Measurements from ENCODE around the gene NNMT. TPM values are rescaled to one million over a fixed set of nuclear protein-coding genes. Genes with fewer than 3 reads are reported as not detected.

NNMT gene
- total RNA-seq, 1 donor from 2014 or later = 394 TPM

- Histone ChIP-seq H3K9ac (ENCODE audit: low read length) (no peak overlapping the region), H3K36me3 (ENCODE audit: insufficient read depth, low read length) (no peaks in the 10 kb centered on the region), H3K9me3 (ENCODE audit: insufficient read depth, low read depth, low read length) (peaks cover 3% of the 10 kb centered on the region), H3K4me2 (ENCODE audit: low read length) (no peak overlapping the region), H4K20me1 (ENCODE audit: insufficient read depth, low read length) (no peaks in the 10 kb centered on the region), H3K27me3 (ENCODE audit: insufficient read depth, low read length) (no peaks in the 10 kb centered on the region), H3K27ac (ENCODE audit: low read depth, low read length) (no peak overlapping the region), H3K4me1 (ENCODE audit: insufficient read depth, low read length) (no peaks in the 10 kb centered on the region), H3K79me2 (ENCODE audit: insufficient read depth, low read length) (no peaks in the 10 kb centered on the region), H2AFZ (ENCODE audit: low read depth, low read length) (no peak overlapping the region), H3K4me3 (ENCODE audit: insufficient read depth, low read depth, low read length) (no peak overlapping the region)
- FAIRE-seq = no peak
- Mint-ChIP-seq H3K4me3 (ENCODE audit: unreplicated experiment) (no peak overlapping the region), H3K27me3 (ENCODE audit: low read depth, unreplicated experiment) (no peaks in the 10 kb centered on the region), H3K27ac (ENCODE audit: unreplicated experiment) (no peak overlapping the region), H3K4me1 (ENCODE audit: low read depth, unreplicated experiment) (no peaks in the 10 kb centered on the region), H3K9me3 (ENCODE audit: unreplicated experiment) (no peaks in the 10 kb centered on the region), H3K36me3 (ENCODE audit: low read depth, unreplicated experiment) (no peaks in the 10 kb centered on the region)
- DNase-seq (ENCODE audit: low read depth) = no peak
- TF ChIP-seq EZH2 (IDR thresholded peaks at IDR 0.05; ENCODE audit: insufficient read depth, low read length) (no peak), CTCF (IDR thresholded peaks at IDR 0.05; ENCODE audit: insufficient read depth, low read depth, low read length) (no peak)
Measured at GRCh38 chr11:114344494-114344893, 48.3 kb downstream of the NNMT start.

GRCh38 chr11:114345575-114346222 is 49.5 kb downstream of the NNMT start:
- Mint-ChIP-seq H3K9me3 (ENCODE audit: unreplicated experiment) (no peaks in the 10 kb centered on the region), H3K27ac (ENCODE audit: unreplicated experiment) (no peak overlapping the region), H3K4me1 (ENCODE audit: low read depth, unreplicated experiment) (no peaks in the 10 kb centered on the region), H3K27me3 (ENCODE audit: low read depth, unreplicated experiment) (no peaks in the 10 kb centered on the region), H3K36me3 (ENCODE audit: low read depth, unreplicated experiment) (no peaks in the 10 kb centered on the region), H3K4me3 (ENCODE audit: unreplicated experiment) (no peak overlapping the region)
- Histone ChIP-seq H3K4me3 (ENCODE audit: insufficient read depth, low read depth, low read length) (no peak overlapping the region), H3K27ac (ENCODE audit: low read depth, low read length) (no peak overlapping the region), H3K4me1 (ENCODE audit: insufficient read depth, low read length) (no peaks in the 10 kb centered on the region), H3K79me2 (ENCODE audit: insufficient read depth, low read length) (no peaks in the 10 kb centered on the region), H3K9ac (ENCODE audit: low read length) (no peak overlapping the region), H4K20me1 (ENCODE audit: insufficient read depth, low read length) (no peaks in the 10 kb centered on the region), H2AFZ (ENCODE audit: low read depth, low read length) (no peak overlapping the region), H3K36me3 (ENCODE audit: insufficient read depth, low read length) (no peaks in the 10 kb centered on the region), H3K9me3 (ENCODE audit: insufficient read depth, low read depth, low read length) (peaks cover 3% of the 10 kb centered on the region), H3K27me3 (ENCODE audit: insufficient read depth, low read length) (no peaks in the 10 kb centered on the region), H3K4me2 (ENCODE audit: low read length) (no peak overlapping the region)
- FAIRE-seq = no peak
- no peak for TF ChIP-seq EZH2 (IDR thresholded peaks at IDR 0.05; ENCODE audit: insufficient read depth, low read length)
- no peak for TF ChIP-seq CTCF (IDR thresholded peaks at IDR 0.05; ENCODE audit: insufficient read depth, low read depth, low read length)
- no peak for DNase-seq (ENCODE audit: low read depth)

GRCh38 chr11:114346709-114347141 is 50.5 kb downstream of the NNMT start:
- no peaks in the 10 kb centered on the region for H3K27me3 Mint-ChIP-seq (ENCODE audit: low read depth, unreplicated experiment)
- FAIRE-seq = no peak

More at GRCh38 chr11:114346709-114347141, 50.5 kb downstream of the NNMT start:
- H3K27ac Mint-ChIP-seq (ENCODE audit: unreplicated experiment) = no peak overlapping the region
- H3K9me3 Mint-ChIP-seq (ENCODE audit: unreplicated experiment) = no peaks in the 10 kb centered on the region
- H3K79me2 ChIP-seq (ENCODE audit: insufficient read depth, low read length) = no peaks in the 10 kb centered on the region
- H3K4me1 Mint-ChIP-seq (ENCODE audit: low read depth, unreplicated experiment) = no peaks in the 10 kb centered on the region
- H3K9me3 ChIP-seq (ENCODE audit: insufficient read depth, low read depth, low read length) = peaks cover 3% of the 10 kb centered on the region
- DNase-seq (ENCODE audit: low read depth) = no peak
- no peak overlapping the region for H3K27ac ChIP-seq (ENCODE audit: low read depth, low read length)
- no peak overlapping the region for H3K4me3 ChIP-seq (ENCODE audit: insufficient read depth, low read depth, low read length)
- no peak overlapping the region for H3K9ac ChIP-seq (ENCODE audit: low read length)
- no peaks in the 10 kb centered on the region for H4K20me1 ChIP-seq (ENCODE audit: insufficient read depth, low read length)
- H3K4me1 ChIP-seq (ENCODE audit: insufficient read depth, low read length) = no peaks in the 10 kb centered on the region
- no peak for TF ChIP-seq CTCF (IDR thresholded peaks at IDR 0.05; ENCODE audit: insufficient read depth, low read depth, low read length)
- no peak for TF ChIP-seq EZH2 (IDR thresholded peaks at IDR 0.05; ENCODE audit: insufficient read depth, low read length)
- no peak overlapping the region for H3K4me3 Mint-ChIP-seq (ENCODE audit: unreplicated experiment)
- no peak overlapping the region for H3K4me2 ChIP-seq (ENCODE audit: low read length)
- H2AFZ ChIP-seq (ENCODE audit: low read depth, low read length) = no peak overlapping the region
- H3K36me3 ChIP-seq (ENCODE audit: insufficient read depth, low read length) = no peaks in the 10 kb centered on the region
- no peaks in the 10 kb centered on the region for H3K36me3 Mint-ChIP-seq (ENCODE audit: low read depth, unreplicated experiment)
- no peaks in the 10 kb centered on the region for H3K27me3 ChIP-seq (ENCODE audit: insufficient read depth, low read length)
